PFSK-1 (cell line): ENCODE measurements around the gene CACNA1A.

Experiments
- FOXP2 ChIP-seq: optimal IDR thresholded peaks from 2 replicates; pipeline ENCODE3; 2011; ENCODE audit warnings: borderline replicate concordance, control low read depth, inconsistent platforms; ENCODE audit not compliant: insufficient read depth; ENCODE audit errors: extremely low read length, extremely low read depth
- POLR2AphosphoS5 ChIP-seq: IDR thresholded peaks from 2 replicates; pipeline ENCODE4 v1.6.1; 2012; ENCODE audit warnings: low read depth, mild to moderate bottlenecking, control low read depth, low read length, moderate library complexity
- REST ChIP-seq, 2 experiments: IDR thresholded peaks; 2 replicates each; pipeline versions ENCODE4 v1.6.1 to v1.8.0; 2011 to 2012; ENCODE audit warnings: low read depth in 2 of 2, low read length in 2 of 2, control low read depth in 1 of 2, inconsistent platforms in 1 of 2, mild to moderate bottlenecking in 1 of 2, moderate library complexity in 1 of 2; ENCODE audit not compliant: insufficient read depth in 1 of 2
- SIN3A ChIP-seq: IDR thresholded peaks from 2 replicates; pipeline ENCODE4 v1.6.1; 2012; ENCODE audit warnings: mild to moderate bottlenecking, low read length, moderate library complexity, borderline replicate concordance; ENCODE audit not compliant: insufficient read depth
- TAF1 ChIP-seq: IDR thresholded peaks from 2 replicates; pipeline ENCODE4 v1.6.1; 2012; ENCODE audit warnings: low read length, control low read depth, borderline replicate concordance; ENCODE audit not compliant: insufficient read depth

The CACNA1A gene

GRCh38 chr19:13343514-13343913 lies 162.8 kb downstream of the CACNA1A start:
- TF ChIP-seq FOXP2 (no peak), POLR2AphosphoS5 (no peak), SIN3A (no peak)

DNA sequence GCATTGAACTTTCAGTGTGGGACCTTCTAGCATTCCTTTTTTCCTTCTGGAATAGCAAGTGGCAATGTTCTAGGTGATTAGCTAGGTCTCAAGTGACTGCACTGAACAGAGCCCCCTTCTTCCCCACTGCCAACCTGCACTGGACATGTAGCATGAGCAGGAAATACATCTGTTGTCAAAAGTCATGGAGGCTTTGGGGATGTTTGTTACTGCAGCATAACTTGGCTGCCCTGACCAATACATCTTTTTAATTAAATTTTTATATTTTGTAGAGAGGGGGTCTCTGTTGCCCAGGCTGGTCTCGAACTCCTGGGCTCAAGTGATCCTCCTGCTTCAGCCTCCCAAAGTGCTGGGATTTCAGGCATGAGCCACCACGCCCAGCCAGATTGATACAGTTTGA lies 163.6 kb downstream of the CACNA1A start:
- TF ChIP-seq POLR2AphosphoS5 (no peak), TAF1 (no peak), SIN3A (no peak), FOXP2 (no peak), REST (IDR thresholded peaks at IDR 0.05; ENCODE audit: insufficient read depth in 1 of 2, low read depth in 2 of 2, low read length in 2 of 2) (no peak)

DNA sequence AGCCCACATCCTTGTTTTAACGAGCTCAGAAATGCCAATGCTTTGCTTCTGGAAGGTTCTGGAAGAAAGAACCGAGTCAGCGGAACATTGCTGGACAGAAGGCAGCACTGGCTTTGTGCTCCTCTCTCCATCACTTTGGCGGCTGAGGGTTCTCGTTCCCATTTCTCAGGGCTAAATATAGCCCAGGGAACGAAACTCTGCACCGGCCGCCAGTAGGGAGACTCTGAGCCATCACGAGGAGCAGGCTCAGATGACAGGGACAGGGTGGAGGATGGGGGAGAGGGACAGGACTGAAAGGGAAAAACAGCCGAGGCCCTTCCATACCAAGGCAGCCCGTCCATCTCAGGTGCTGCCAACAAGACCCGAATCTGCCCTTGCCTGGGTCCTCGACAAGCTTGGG lies 166.4 kb downstream of the CACNA1A start:
- TF ChIP-seq SIN3A (no peak), TAF1 (no peak), REST (IDR thresholded peaks at IDR 0.05; ENCODE audit: insufficient read depth in 1 of 2, low read depth in 2 of 2, low read length in 2 of 2) (no peak), FOXP2 (no peak), POLR2AphosphoS5 (no peak)

- no peak for TF ChIP-seq REST (IDR thresholded peaks at IDR 0.05; ENCODE audit: insufficient read depth in 1 of 2, low read depth in 2 of 2, low read length in 2 of 2)
- TF ChIP-seq TAF1: no peak
- TF ChIP-seq FOXP2: no peak
- TF ChIP-seq SIN3A: no peak
- TF ChIP-seq POLR2AphosphoS5: no peak
These were observed 169.1 kb downstream of the CACNA1A start for GRCh38 chr19:13337181-13337580.

GRCh38 chr19:13334801-13335481 lies 171.3 kb downstream of the CACNA1A start:
- TF ChIP-seq REST (IDR thresholded peaks at IDR 0.05; ENCODE audit: insufficient read depth in 1 of 2, low read depth in 2 of 2, low read length in 2 of 2) (no peak), POLR2AphosphoS5 (no peak), SIN3A (no peak), FOXP2 (no peak), TAF1 (no peak)
